ENCODE data around the gene OR2D2. TPM values are rescaled to one million over a fixed set of nuclear protein-coding genes. Genes with fewer than 3 reads are reported as not detected.
"Not testable (repeated sequence)": the region's sequence is repeated elsewhere in the genome, so short reads cannot be mapped to it uniquely, and the experiment has no call there.

OR2D2 gene
- polyA plus RNA-seq, 2 of the 4 experiments (the other 2 are of a cell fraction) = not detected

- FAIRE-seq (no peak), DNase-seq (ENCODE audit: low read depth in 1 of 2, low spot score in 1 of 2) (no peak), ATAC-seq (no peak)
- WGBS (ENCODE audit: missing lambda C conversion rate) = 28% methylated on average over 3 of the region's 3 CpGs
- POLR2A ChIA-PET = no interaction called here
- Histone ChIP-seq H3K4me3 (no peak overlapping the region), H3K4me2 (no peak overlapping the region), H3K4me1 (no peaks in the 10 kb centered on the region), H3K27ac (no peak overlapping the region), H3K9me3 (no peaks in the 10 kb centered on the region)
- TF ChIP-seq FOSL2 (IDR thresholded peaks at IDR 0.05) = no peak
- no peak for TF ChIP-seq FOSL2 (CRISPR knock-in tag; IDR thresholded peaks at IDR 0.05)
- peak; percentile 58 for TF ChIP-seq MAFK (IDR thresholded peaks at IDR 0.05; ENCODE audit: partially characterized antibody)
- CTCF ChIA-PET = no interaction called here
Observed at GRCh38 chr11:6911378-6911777, 19.1 kb upstream of the OR2D2 start.

- CTCF ChIA-PET; POLR2A ChIA-PET; H3K4me1 ChIP-seq; H3K9me3 ChIP-seq; FAIRE-seq; H3K4me2 ChIP-seq; DNase-seq (ENCODE audit: low read depth in 1 of 2, low spot score in 1 of 2); H3K27ac ChIP-seq; H3K4me3 ChIP-seq; ATAC-seq: not testable (repeated sequence)
- WGBS (ENCODE audit: missing lambda C conversion rate) = 25% methylated on average over 11 of the region's 13 CpGs
Observed at GRCh38 chr11:6904804-6905203, 12.5 kb upstream of the OR2D2 start.

GRCh38 chr11:6900327-6900999 is 8.2 kb upstream of the OR2D2 start:
- ChIA-PET CTCF (no interaction called here), POLR2A (no interaction called here)
- Histone ChIP-seq H3K9me3 (no peaks in the 10 kb centered on the region), H3K4me1 (no peaks in the 10 kb centered on the region), H3K4me3 (no peak overlapping the region), H3K27ac (no peak overlapping the region), H3K4me2 (no peak overlapping the region)
- no peak for TF ChIP-seq HES2 (IDR thresholded peaks at IDR 0.05)
- no peak for TF ChIP-seq CBX2 (IDR thresholded peaks at IDR 0.05; ENCODE audit: borderline replicate concordance, low read depth)
- TF ChIP-seq BCL3 (IDR thresholded peaks at IDR 0.05) = no peak
- no peak for TF ChIP-seq RAD21 (conservative IDR thresholded peaks at IDR 0.05 in 1 of 2, IDR thresholded peaks at IDR 0.05 in 1 of 2)
- TF ChIP-seq CBX8 (IDR thresholded peaks at IDR 0.05) = no peak
- no peak for TF ChIP-seq PBX3 (IDR thresholded peaks at IDR 0.05)
- TF ChIP-seq POLR2AphosphoS2 (conservative IDR thresholded peaks at IDR 0.05; ENCODE audit: low read length) = no peak
- no peak for TF ChIP-seq ZSCAN20 (CRISPR knock-in tag; IDR thresholded peaks at IDR 0.05)
- TF ChIP-seq ZNF302 (CRISPR knock-in tag; IDR thresholded peaks at IDR 0.05) = no peak
- no peak for TF ChIP-seq SMC3 (IDR thresholded peaks at IDR 0.05)
- no peak for TF ChIP-seq MAFK (IDR thresholded peaks at IDR 0.05; ENCODE audit: partially characterized antibody)
- TF ChIP-seq ATOH8 (CRISPR knock-in tag; IDR thresholded peaks at IDR 0.05; ENCODE audit: low read depth) = no peak
- TF ChIP-seq CEBPB (IDR thresholded peaks at IDR 0.05) = no peak
- no peak for TF ChIP-seq EP300 (IDR thresholded peaks at IDR 0.05)
- no peak for TF ChIP-seq ZC3H11A (IDR thresholded peaks at IDR 0.05)
- TF ChIP-seq ELK1 (IDR thresholded peaks at IDR 0.05; ENCODE audit: low read depth, low read length) = no peak
- TF ChIP-seq ZFP36 (IDR thresholded peaks at IDR 0.05; ENCODE audit: borderline replicate concordance, partially characterized antibody) = no peak
- 16% methylated on average over 2 of the region's 2 CpGs for WGBS (ENCODE audit: missing lambda C conversion rate)
- no peak for DNase-seq (ENCODE audit: low read depth in 1 of 2, low spot score in 1 of 2)
- FAIRE-seq = no peak
- ATAC-seq = no peak
